Liver (tissue), 9 donors: ENCODE results near the gene SARM1. TPM values are rescaled to one million over a fixed set of nuclear protein-coding genes. Genes with fewer than 3 reads are reported as not detected.
A peak's percentile ranks its signal among the peaks of the same experiment; 100 is the strongest.

Experiments
- DNase-seq: peaks from one replicate; pipeline ENCODE4 v3.0.0-alpha.2; 2017; ENCODE audit warnings: low spot score
- H3K27ac ChIP-seq, 2 donors: one replicate each; pipeline ENCODE4 v1.7.0; 2013; ENCODE audit warnings: inconsistent platforms in 2 of 2, low read length in 2 of 2, control low read depth in 1 of 2, low read depth in 1 of 2, mild to moderate bottlenecking in 1 of 2
- H3K27me3 ChIP-seq, 4 donors: one replicate each; pipeline versions ENCODE4 v1.6.1 to v1.7.0; 2013; ENCODE audit warnings: low read length in 3 of 4, inconsistent platforms in 1 of 4, mild to moderate bottlenecking in 1 of 4, moderate library complexity in 1 of 4; ENCODE audit not compliant: control insufficient read depth in 4 of 4, insufficient read depth in 4 of 4
- H3K36me3 ChIP-seq, 4 donors: one replicate each; pipeline versions ENCODE4 v1.6.1 to v1.7.0; 2013; ENCODE audit warnings: low read length in 3 of 4, mild to moderate bottlenecking in 3 of 4, low read depth in 1 of 4, moderate library complexity in 1 of 4; ENCODE audit not compliant: control insufficient read depth in 4 of 4, insufficient read depth in 3 of 4
- H3K4me1 ChIP-seq, 4 donors: one replicate each; pipeline versions ENCODE4 v1.6.1 to v1.7.0; 2013; ENCODE audit warnings: low read length in 3 of 4, mild to moderate bottlenecking in 3 of 4, moderate library complexity in 1 of 4; ENCODE audit not compliant: control insufficient read depth in 4 of 4, insufficient read depth in 4 of 4
- H3K4me3 ChIP-seq, 3 donors: one replicate each; pipeline versions ENCODE4 v1.6.1 to v1.7.0; 2013; ENCODE audit warnings: low read length in 3 of 3, control low read depth in 1 of 3, low read depth in 1 of 3, mild to moderate bottlenecking in 1 of 3
- H3K9ac ChIP-seq, 2 donors: one replicate each; pipeline ENCODE4 v1.7.0; 2013; ENCODE audit warnings: low read length in 2 of 2, mild to moderate bottlenecking in 2 of 2, moderate library complexity in 2 of 2, control low read depth in 1 of 2, low read depth in 1 of 2
- H3K9me3 ChIP-seq, 4 donors: one replicate each; pipeline versions ENCODE4 v1.6.1 to v1.7.0; 2013; ENCODE audit warnings: low read length in 3 of 4; ENCODE audit not compliant: control insufficient read depth in 4 of 4
- CTCF ChIP-seq: fragments of 150-350 bp; IDR thresholded peaks from 2 replicates; pipeline ENCODE4 v1.5.1; 2017; ENCODE audit warnings: improper control_type of control experiment, low read depth, low read length; ENCODE audit not compliant: missing input control
- EGR1 ChIP-seq, 2 donors: IDR thresholded peaks; 2 replicates each; pipeline ENCODE4 v1.6.1; 2016 to 2018; ENCODE audit warnings: antibody characterized with exemption in 2 of 2, low read depth in 2 of 2
- FOXA1 ChIP-seq: IDR thresholded peaks from 2 replicates; pipeline ENCODE4 v1.6.1; 2016; ENCODE audit warnings: antibody characterized with exemption
- FOXA2 ChIP-seq: IDR thresholded peaks from 2 replicates; pipeline ENCODE4 v1.6.1; 2016; ENCODE audit warnings: antibody characterized with exemption
- GABPA ChIP-seq, 2 donors: IDR thresholded peaks in 1 of 2; conservative IDR thresholded peaks in 1 of 2; 2 replicates each; pipeline ENCODE4 v1.6.1; 2016; ENCODE audit warnings: antibody characterized with exemption in 2 of 2, mild to moderate bottlenecking in 1 of 2, moderate library complexity in 1 of 2
- HNF4A ChIP-seq, 2 donors: conservative IDR thresholded peaks; 2 replicates each; pipeline ENCODE4 v1.6.1; 2016; ENCODE audit warnings: antibody characterized with exemption in 2 of 2, mild to moderate bottlenecking in 2 of 2
- HNF4G ChIP-seq: IDR thresholded peaks from 2 replicates; pipeline ENCODE4 v1.6.1; 2016; ENCODE audit warnings: antibody characterized with exemption
- JUND ChIP-seq, 2 donors: IDR thresholded peaks; 2 replicates each; pipeline ENCODE4 v1.6.1; 2016; ENCODE audit warnings: antibody characterized with exemption in 2 of 2
- NR2F2 ChIP-seq: IDR thresholded peaks from 2 replicates; pipeline ENCODE4 v1.6.1; 2016; ENCODE audit warnings: antibody characterized with exemption
- RAD21 ChIP-seq, 2 donors: IDR thresholded peaks; 2 replicates each; pipeline ENCODE4 v1.6.1; 2016; ENCODE audit warnings: antibody characterized with exemption in 2 of 2, mild to moderate bottlenecking in 2 of 2
- REST ChIP-seq: IDR thresholded peaks from 2 replicates; pipeline ENCODE4 v1.6.1; 2016; ENCODE audit warnings: antibody characterized with exemption, mild to moderate bottlenecking
- RXRA ChIP-seq, 2 donors: IDR thresholded peaks; 2 replicates each; pipeline ENCODE4 v1.6.1; 2017 to 2018; ENCODE audit warnings: antibody characterized with exemption in 2 of 2, mild to moderate bottlenecking in 1 of 2
- SP1 ChIP-seq: IDR thresholded peaks from 2 replicates; pipeline ENCODE4 v1.6.1; 2018; ENCODE audit warnings: antibody characterized with exemption, mild to moderate bottlenecking
- TAF1 ChIP-seq: conservative IDR thresholded peaks from 2 replicates; pipeline ENCODE4 v1.6.1; 2016; ENCODE audit warnings: antibody characterized with exemption, mild to moderate bottlenecking
- YY1 ChIP-seq: IDR thresholded peaks from 2 replicates; pipeline ENCODE4 v1.6.1; 2016; ENCODE audit warnings: antibody characterized with exemption, mild to moderate bottlenecking
- ZBTB33 ChIP-seq: IDR thresholded peaks from 2 replicates; pipeline ENCODE4 v1.6.1; 2016; ENCODE audit warnings: antibody characterized with exemption
- WGBS: extraction: QIAGEN DNeasy Blood & Tissue Kit; methylation state at CpG from one replicate; pipeline ENCODE4 v1.1.7; 2013; 5-methylcytosine and 5-hydroxymethylcytosine counted together
- polyA plus RNA-seq, 2 donors: library from polyadenylated mRNA; stranded (reverse) in 1 of 2; unstranded in 1 of 2; fragments of 200-250 nt in 1 of 2; fragments of >200 nt in 1 of 2; fragmentation: Nextera tagmentation in 1 of 2; extraction: Ambion mirVana in 1 of 2; gene quantifications; one replicate each; pipeline versions ENCODE4 v1.2.1 to v1.2.3, GENCODE V29; 2013 to 2015
- total RNA-seq, 2 donors: library from RNA; depleted of rRNA; stranded (reverse); fragments of >200 nt; gene quantifications; one replicate each; pipeline ENCODE4 v1.2.3, GENCODE V29; 2014
- TF ChIP-seq, protein P1 (sequence below): IDR thresholded peaks from 2 replicates; pipeline ENCODE4 v1.6.1; 2016; ENCODE audit warnings: antibody characterized with exemption
- TF ChIP-seq, protein P2 (sequence below): IDR thresholded peaks from 2 replicates; pipeline ENCODE4 v1.6.1; 2016; ENCODE audit warnings: antibody characterized with exemption
- donor health status: healthy.
- donor health status: healthy.
- donor health status: healthy.
- donor health status: healthy.
- donor health status: healthy.

SARM1 gene
- total and polyA plus RNA-seq, 4 donors = 2.4 to 5.4 (median 5.1) TPM

DNA sequence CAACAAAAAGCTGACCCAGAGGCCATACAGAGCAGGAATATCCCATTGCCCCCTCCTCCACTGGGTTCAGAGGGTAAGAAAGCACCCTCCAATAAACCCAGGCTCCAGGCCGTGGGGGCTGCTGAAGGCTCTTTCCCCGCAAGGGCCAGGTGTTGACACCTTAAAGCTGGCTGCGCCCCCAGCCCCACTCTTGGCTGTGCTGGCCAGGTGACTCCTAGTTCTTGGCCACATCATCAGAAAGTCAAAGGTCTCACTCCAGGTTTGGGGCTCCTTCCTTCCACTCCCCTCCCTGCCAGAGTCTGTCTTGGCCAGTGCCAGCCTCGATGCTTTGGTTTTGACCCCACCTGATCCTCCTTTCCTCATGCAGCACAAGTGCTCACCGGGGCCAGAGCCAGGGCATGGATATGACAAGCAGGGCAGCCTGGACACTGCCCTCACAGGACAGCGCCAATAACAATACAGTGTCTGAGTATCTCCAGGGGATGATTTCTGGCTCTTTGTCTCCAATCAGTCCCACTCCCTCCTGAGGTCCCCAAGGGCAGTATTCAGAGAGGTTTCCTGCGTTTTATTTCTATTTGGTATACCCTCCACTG is 26.3 kb downstream of the SARM1 start:
- 60% methylated on average over 7 of the region's 7 CpGs for WGBS
- peaks cover 9 to 37% (median 27%) of the 10 kb centered on the region in 4 donors for H3K4me1 ChIP-seq
- no peak overlapping the region for H3K9ac ChIP-seq
- no peaks in the 10 kb centered on the region for H3K27me3 ChIP-seq
- DNase-seq = no peak
- no peak overlapping the region for H3K4me3 ChIP-seq
- H3K27ac ChIP-seq = peak overlapping the region in 1 of 2 donors; percentile 23
- peaks cover 3 to 44% (median 30%) of the 10 kb centered on the region in 4 donors for H3K36me3 ChIP-seq
- TF ChIP-seq RAD21 (IDR thresholded peaks at IDR 0.05) (peak in 1 of 2 donors; percentile 25), GABPA (IDR thresholded peaks at IDR 0.05 in 1 of 2, conservative IDR thresholded peaks at IDR 0.05 in 1 of 2) (no peak)
- H3K9me3 ChIP-seq = no peaks in the 10 kb centered on the region

- H3K27me3 ChIP-seq = no peaks in the 10 kb centered on the region
- no peak overlapping the region for H3K9ac ChIP-seq
- no peak overlapping the region for H3K4me3 ChIP-seq
- 58% methylated on average over 6 of the region's 6 CpGs for WGBS
- H3K27ac ChIP-seq = peak overlapping the region in 1 of 2 donors; percentile 23
- no peak for DNase-seq
- TF ChIP-seq ZBTB33 = no peak
- no peak for TF ChIP-seq YY1
- TF ChIP-seq NR2F2 = peak; percentile 63
- TF ChIP-seq, protein P1, sequence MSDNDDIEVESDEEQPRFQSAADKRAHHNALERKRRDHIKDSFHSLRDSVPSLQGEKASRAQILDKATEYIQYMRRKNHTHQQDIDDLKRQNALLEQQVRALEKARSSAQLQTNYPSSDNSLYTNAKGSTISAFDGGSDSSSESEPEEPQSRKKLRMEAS = no peak
- TF ChIP-seq REST = peak; percentile 35
- TF ChIP-seq EGR1 (IDR thresholded peaks at IDR 0.05; ENCODE audit: low read depth in 2 of 2) = no peak
- peak; percentile 18 for TF ChIP-seq HNF4G
- TF ChIP-seq FOXA1 = no peak
- TF ChIP-seq SP1 = peak; percentile 72
- no peak for TF ChIP-seq TAF1
- TF ChIP-seq, protein P2, sequence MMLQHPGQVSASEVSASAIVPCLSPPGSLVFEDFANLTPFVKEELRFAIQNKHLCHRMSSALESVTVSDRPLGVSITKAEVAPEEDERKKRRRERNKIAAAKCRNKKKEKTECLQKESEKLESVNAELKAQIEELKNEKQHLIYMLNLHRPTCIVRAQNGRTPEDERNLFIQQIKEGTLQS = no peak
- peak; percentile 85 to 90 for TF ChIP-seq HNF4A (conservative IDR thresholded peaks at IDR 0.05)
- TF ChIP-seq JUND (IDR thresholded peaks at IDR 0.05) = peak; percentile 47 to 63
- no peak for TF ChIP-seq FOXA2
- no peak for TF ChIP-seq RAD21 (IDR thresholded peaks at IDR 0.05)
- TF ChIP-seq CTCF = no peak
- TF ChIP-seq GABPA (IDR thresholded peaks at IDR 0.05 in 1 of 2, conservative IDR thresholded peaks at IDR 0.05 in 1 of 2) = no peak
- TF ChIP-seq RXRA (IDR thresholded peaks at IDR 0.05) = peak; percentile 80 to 88
- peaks cover 3 to 50% (median 32%) of the 10 kb centered on the region in 4 donors for H3K36me3 ChIP-seq
- peaks cover 9 to 42% (median 29%) of the 10 kb centered on the region in 4 donors for H3K4me1 ChIP-seq
- no peaks in the 10 kb centered on the region for H3K9me3 ChIP-seq
Measured at GRCh38 chr17:28398280-28398981, 26.9 kb downstream of the SARM1 start.
